ENCODE measurements around the gene UNC5B.

Gene UNC5B

DNA sequence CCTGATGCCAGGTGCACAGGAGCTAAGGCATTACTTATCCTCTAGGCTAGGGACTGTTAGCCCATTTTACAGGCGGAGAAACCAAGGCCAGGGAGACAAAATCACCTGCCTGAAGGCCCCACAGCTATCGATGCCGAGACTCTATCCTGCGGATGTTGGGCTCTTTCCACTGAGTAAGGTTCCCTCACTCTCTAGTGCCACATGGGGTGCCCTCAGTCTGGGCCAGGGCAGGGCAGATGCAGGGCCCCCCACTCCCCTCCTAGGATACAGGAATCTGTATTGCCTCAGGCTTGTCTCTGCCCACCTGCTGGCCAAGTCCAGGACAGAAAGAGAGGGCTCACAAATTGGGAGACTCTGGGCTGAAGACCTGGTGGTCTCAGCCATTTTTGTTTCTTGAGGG, 45.7 kb downstream of the UNC5B start:
- no peak overlapping the region for H3K27ac ChIP-seq
- TF ChIP-seq, protein P1, sequence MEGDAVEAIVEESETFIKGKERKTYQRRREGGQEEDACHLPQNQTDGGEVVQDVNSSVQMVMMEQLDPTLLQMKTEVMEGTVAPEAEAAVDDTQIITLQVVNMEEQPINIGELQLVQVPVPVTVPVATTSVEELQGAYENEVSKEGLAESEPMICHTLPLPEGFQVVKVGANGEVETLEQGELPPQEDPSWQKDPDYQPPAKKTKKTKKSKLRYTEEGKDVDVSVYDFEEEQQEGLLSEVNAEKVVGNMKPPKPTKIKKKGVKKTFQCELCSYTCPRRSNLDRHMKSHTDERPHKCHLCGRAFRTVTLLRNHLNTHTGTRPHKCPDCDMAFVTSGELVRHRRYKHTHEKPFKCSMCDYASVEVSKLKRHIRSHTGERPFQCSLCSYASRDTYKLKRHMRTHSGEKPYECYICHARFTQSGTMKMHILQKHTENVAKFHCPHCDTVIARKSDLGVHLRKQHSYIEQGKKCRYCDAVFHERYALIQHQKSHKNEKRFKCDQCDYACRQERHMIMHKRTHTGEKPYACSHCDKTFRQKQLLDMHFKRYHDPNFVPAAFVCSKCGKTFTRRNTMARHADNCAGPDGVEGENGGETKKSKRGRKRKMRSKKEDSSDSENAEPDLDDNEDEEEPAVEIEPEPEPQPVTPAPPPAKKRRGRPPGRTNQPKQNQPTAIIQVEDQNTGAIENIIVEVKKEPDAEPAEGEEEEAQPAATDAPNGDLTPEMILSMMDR (conservative IDR thresholded peaks at IDR 0.05) = no peak

DNA sequence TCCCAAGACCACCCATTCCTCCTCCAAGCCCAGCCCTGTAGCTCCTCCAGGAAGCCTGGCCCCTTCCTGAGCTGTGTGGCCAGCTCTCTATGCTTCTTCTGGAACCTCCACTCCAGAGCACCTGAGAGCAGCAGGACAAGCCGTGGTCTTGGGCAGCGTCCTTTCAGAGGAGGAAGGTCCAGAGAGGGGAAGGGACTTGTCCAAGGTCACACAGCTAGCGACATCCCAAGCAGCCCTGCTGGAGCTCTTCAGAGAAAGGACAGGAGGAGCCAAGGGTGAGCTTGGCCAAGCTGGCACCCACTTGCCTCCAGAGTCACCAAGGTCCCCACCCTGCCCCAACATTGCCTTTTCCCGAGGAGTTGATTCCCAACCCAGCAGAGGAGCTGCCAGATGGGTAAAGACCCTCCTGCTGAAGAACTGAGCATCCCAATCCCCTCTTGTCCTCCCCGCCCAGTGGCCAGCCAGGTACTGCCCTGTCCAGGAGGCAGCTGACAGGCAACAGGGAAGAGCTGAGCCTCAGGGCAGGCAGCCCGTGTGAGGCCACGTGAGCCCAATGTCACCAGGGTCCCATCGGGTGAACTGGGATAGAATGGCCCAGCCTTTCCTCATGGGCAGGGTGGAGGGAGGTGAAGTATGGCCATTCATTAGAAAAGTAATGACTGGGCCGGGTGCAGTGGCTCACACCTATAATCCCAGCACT, 46.2 kb downstream of the UNC5B start:
- TF ChIP-seq, protein P1 (conservative IDR thresholded peaks at IDR 0.05) = no peak
- H3K27ac ChIP-seq = no peak overlapping the region

DNA sequence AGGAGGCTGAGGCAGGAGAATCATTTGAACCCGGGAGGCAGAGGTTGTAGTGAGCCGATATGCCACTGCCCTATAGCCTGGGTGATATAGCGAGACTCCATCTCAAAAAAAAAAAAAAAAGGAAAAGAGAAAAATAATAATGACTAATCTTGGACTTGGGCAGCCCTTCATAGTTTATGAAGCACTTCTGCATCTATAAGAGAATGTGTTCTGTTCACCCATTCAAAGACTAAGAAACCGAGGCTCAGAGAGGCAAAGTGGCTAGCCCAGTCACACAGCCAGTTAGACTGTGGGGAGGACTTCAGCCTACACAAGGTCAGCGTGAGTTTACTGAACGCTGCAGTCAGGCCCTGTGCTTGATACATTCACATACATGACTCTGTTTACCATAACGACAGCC, 46.9 kb downstream of the UNC5B start:
- TF ChIP-seq, protein P1 (conservative IDR thresholded peaks at IDR 0.05) = no peak
- no peak overlapping the region for H3K27ac ChIP-seq

GRCh38 chr10:71259815-71260501, 47.6 kb downstream of the UNC5B start:
- H3K27ac ChIP-seq = no peak overlapping the region
- TF ChIP-seq, protein P1 (conservative IDR thresholded peaks at IDR 0.05) = no peak

GRCh38 chr10:71260622-71261325, 48.4 kb downstream of the UNC5B start:
- no peak overlapping the region for H3K27ac ChIP-seq
- TF ChIP-seq, protein P1 (conservative IDR thresholded peaks at IDR 0.05) = no peak

- TF ChIP-seq, protein P1 (conservative IDR thresholded peaks at IDR 0.05) = no peak
- H3K27ac ChIP-seq = no peak overlapping the region
Observed at GRCh38 chr10:71262027-71262426, 49.7 kb downstream of the UNC5B start.

GRCh38 chr10:71262817-71263216, 50.4 kb downstream of the UNC5B start:
- H3K27ac ChIP-seq = no peak overlapping the region
- TF ChIP-seq, protein P1 (conservative IDR thresholded peaks at IDR 0.05) = no peak
